Fibroblast of gingiva (primary cell): ENCODE data around the gene SLC34A1.
A peak's percentile ranks its signal among the peaks of the same experiment; 100 is the strongest.

Experiments
- DNase-seq: peaks from one replicate; pipeline ENCODE4 v3.0.0-alpha.2; 2011; ENCODE audit warnings: low read depth

The SLC34A1 gene

GRCh38 chr5:177446200-177447065 is 62.2 kb downstream of the SLC34A1 start, which contains the start of gene PRR7:
Gene PRR7, plus strand, starts transcription at chr5:177446814. Its CDS starts 8,254 bp downstream, at chr5:177455068.
- DNase-seq: peak; percentile 74

DNA sequence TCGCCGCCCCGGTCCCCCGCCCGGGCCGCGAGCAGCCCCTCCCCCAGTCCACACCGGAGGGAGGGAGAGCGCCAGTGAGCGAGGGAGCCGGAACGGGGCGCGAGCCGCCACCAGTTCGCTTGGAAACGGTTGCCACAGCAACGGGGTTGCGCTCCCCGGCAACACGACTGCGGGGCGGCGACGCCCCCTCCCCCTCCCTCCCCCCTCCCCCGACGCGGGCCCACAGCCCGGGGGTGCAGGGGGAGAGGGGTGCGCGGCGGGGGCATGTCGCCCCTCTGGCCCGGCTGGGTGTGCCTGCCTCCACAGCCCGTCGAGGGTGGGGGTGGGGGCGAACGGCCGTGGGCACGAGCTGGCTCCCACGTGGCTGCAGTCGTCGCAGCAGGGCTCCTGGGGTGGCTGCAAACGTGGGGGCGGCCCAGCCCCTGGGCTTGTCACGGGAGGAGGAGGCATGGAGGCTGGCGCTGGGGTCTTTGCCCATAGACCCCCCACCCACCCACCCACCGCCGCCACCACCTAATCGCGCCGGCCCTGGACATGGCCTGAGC is 62.9 kb downstream of the SLC34A1 start:
- peak; percentile 52 for DNase-seq

DNA sequence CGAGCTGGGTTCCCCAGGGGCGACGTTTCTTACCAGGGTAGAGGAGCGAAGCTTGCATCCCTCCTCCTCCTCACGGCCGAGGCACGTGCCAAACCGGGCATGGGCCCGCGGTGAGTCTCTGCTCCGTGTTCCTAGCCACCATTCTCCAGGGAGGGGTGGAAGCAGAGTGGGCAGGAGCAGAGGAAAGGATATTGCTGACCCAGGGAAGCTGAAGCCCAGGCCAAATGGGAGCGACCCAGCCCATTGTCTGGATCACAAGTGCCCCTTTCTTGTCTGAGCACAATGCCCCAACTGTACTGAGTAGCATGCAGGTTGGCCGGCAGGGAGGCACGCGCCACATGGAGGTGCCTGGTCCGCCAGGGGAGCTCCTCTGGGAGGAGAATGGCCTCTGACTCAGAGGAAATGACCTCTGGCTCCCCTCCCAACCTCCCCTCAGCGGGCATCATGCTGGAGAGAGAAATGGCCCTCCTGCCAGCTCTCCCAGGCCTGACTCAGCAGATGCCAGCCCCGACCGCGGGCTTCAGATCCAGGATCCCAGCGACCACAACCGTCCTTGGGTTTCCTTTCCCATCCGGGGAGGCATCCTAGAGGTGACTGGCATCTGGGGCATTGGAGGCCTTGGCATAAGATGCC is 63.5 kb downstream of the SLC34A1 start:
- DNase-seq: peak; percentile 93
